AG09319 (cell line): ENCODE measurements around the gene AKAP13.

Experiments used
- DNase-seq: peaks from one replicate; pipeline ENCODE4 v3.0.0-alpha.2; 2010; ENCODE audit warnings: low read depth; ENCODE audit errors: extremely low read depth
- CTCF ChIP-seq: IDR thresholded peaks from 2 replicates; pipeline ENCODE4 v1.5.1; 2011; ENCODE audit warnings: low read depth, mild to moderate bottlenecking, inconsistent platforms, low read length, moderate library complexity

AKAP13 gene

GRCh38 chr15:85633859-85634258, 253.5 kb downstream of the AKAP13 start:
- no peak for TF ChIP-seq CTCF
- no peak for DNase-seq

GRCh38 chr15:85636351-85636750, 255.9 kb downstream of the AKAP13 start:
- no peak for DNase-seq
- TF ChIP-seq CTCF: no peak

GRCh38 chr15:85639752-85640381, 259.5 kb downstream of the AKAP13 start:
- no peak for TF ChIP-seq CTCF
- no peak for DNase-seq

- TF ChIP-seq CTCF: no peak
- no peak for DNase-seq
Observed at GRCh38 chr15:85642065-85642692, 261.8 kb downstream of the AKAP13 start.

GRCh38 chr15:85642693-85643066, 262.3 kb downstream of the AKAP13 start:
- TF ChIP-seq CTCF: no peak

GRCh38 chr15:85646538-85647091, 266.2 kb downstream of the AKAP13 start:
- DNase-seq: no peak
- no peak for TF ChIP-seq CTCF

More at GRCh38 chr15:85642693-85643066, 262.3 kb downstream of the AKAP13 start:
- DNase-seq: peak; percentile 79

- TF ChIP-seq CTCF: no peak
- no peak for DNase-seq
Observed at GRCh38 chr15:85649372-85649771, 269.0 kb downstream of the AKAP13 start.
